ENCODE results near the gene KCNN2. TPM values are rescaled to one million over a fixed set of nuclear protein-coding genes. Genes with fewer than 3 reads are reported as not detected.

KCNN2 gene
- total and polyA plus RNA-seq, 2 of the 8 experiments (the other 6 are each of a cell fraction or from before 2014, with no cell fraction given), result 13.1 to 18.6 TPM

DNA sequence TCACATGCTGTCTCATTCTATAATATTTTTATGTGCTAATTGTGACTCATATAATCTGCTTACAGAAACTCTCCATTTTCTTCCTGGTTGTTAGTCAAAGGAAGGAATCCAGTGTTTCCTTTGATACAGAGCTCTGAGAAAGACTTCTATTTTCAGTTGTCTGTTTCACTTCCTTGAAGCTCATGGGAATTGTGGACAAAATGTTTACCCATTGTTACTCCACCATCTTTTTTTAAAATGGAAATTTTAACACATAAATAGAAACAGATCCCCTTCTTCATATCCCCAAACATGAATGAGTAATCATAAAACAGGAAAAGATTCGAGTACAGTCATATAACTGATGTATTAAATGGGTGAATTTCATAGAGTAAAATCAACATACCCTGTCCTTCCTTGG, 42.0 kb upstream of the KCNN2 start:
- H4K91ac ChIP-seq (replicated peaks; ENCODE audit: insufficient read length, low read length), result no peak overlapping the region
- no peak overlapping the region for H4K5ac ChIP-seq (ENCODE audit: insufficient read length, low read depth, low read length)
- no peaks in the 10 kb centered on the region for H3K36me3 ChIP-seq (ENCODE audit: control insufficient read depth in 2 of 4, insufficient read depth in 4 of 4, low read length in 3 of 4)
- H3K56ac ChIP-seq (replicated peaks; ENCODE audit: insufficient read length, low read depth, low read length), result no peak overlapping the region
- H3K23me2 ChIP-seq (ENCODE audit: low read depth, low read length), result peaks cover 2% of the 10 kb centered on the region; the same call in 1 of the 2 replicates
- H3K23ac ChIP-seq (ENCODE audit: insufficient read length), result no peak overlapping the region
- no peaks in the 10 kb centered on the region for H3K79me2 ChIP-seq (ENCODE audit: control insufficient read depth in 1 of 2, insufficient read depth in 2 of 2, low read length in 2 of 2)
- no peaks in the 10 kb centered on the region for H3K79me1 ChIP-seq (ENCODE audit: low read depth, low read length)
- no peak for FAIRE-seq
- no peaks in the 10 kb centered on the region for H3K9me3 ChIP-seq (ENCODE audit: insufficient read depth in 2 of 2, low read depth in 1 of 2, low read length in 1 of 2)
- H3K4me2 ChIP-seq (ENCODE audit: insufficient read depth in 1 of 2, low read depth in 2 of 2, low read length in 2 of 2), result no peak overlapping the region
- H2BK20ac ChIP-seq (ENCODE audit: low read length), result no peak overlapping the region
- H3K9ac ChIP-seq (replicated peaks in 1 of 4; ENCODE audit: extremely low read depth in 1 of 4, low read depth in 3 of 4, low read length in 3 of 4), result no peak overlapping the region
- no peak overlapping the region for H3K4ac ChIP-seq (replicated peaks; ENCODE audit: insufficient read length, low read depth, low read length)
- no peak overlapping the region for H4K8ac ChIP-seq (ENCODE audit: extremely low read depth, insufficient read depth, low read length)
- POLR2A ChIA-PET (ENCODE audit: partially characterized antibody), result no interaction called here
- no peak overlapping the region for H2BK12ac ChIP-seq (ENCODE audit: low read depth, low read length)
- no peak overlapping the region for H3K14ac ChIP-seq (ENCODE audit: insufficient read length)
- no peak overlapping the region for H3K4me3 ChIP-seq (ENCODE audit: extremely low read depth in 1 of 4, insufficient read depth in 2 of 4, low read depth in 3 of 4, low read length in 4 of 4)
- no peaks in the 10 kb centered on the region for H3K4me1 ChIP-seq (replicated peaks in 1 of 4; ENCODE audit: control insufficient read depth in 3 of 4, insufficient read depth in 4 of 4, low read length in 3 of 4)
- no peak overlapping the region for H2BK5ac ChIP-seq (ENCODE audit: low read depth, low read length)
- H3K27ac ChIP-seq (ENCODE audit: low read depth, low read length), result no peak overlapping the region
- H2AK5ac ChIP-seq (ENCODE audit: low read depth, low read length), result no peak overlapping the region
- H3K27me3 ChIP-seq (replicated peaks in 1 of 4; ENCODE audit: control insufficient read depth in 3 of 4, extremely low read depth in 1 of 4, insufficient read depth in 3 of 4, low read length in 3 of 4), result no peaks in the 10 kb centered on the region
- H2BK15ac ChIP-seq (ENCODE audit: low read length), result no peak overlapping the region
- 91% methylated on average over 1 of the region's 1 CpG; no CpG with 5 or more reads in 1 of the 2 experiments for WGBS, 2 experiments (ENCODE audit: extremely low coverage in 1 of 2, insufficient coverage in 1 of 2, insufficient read length in 1 of 2, insufficient replicate concordance in 2 of 2, low coverage in 1 of 2, low lambda C conversion rate in 2 of 2, missing lambda C conversion rate in 1 of 2)
- H3K18ac ChIP-seq (ENCODE audit: extremely low read depth, low read length), result no peak overlapping the region
- H2BK120ac ChIP-seq (replicated peaks; ENCODE audit: low read depth, low read length), result no peak overlapping the region
- H4K20me1 ChIP-seq (replicated peaks in 1 of 2; ENCODE audit: control insufficient read depth in 1 of 2, insufficient read depth in 2 of 2, low read length in 2 of 2), result no peaks in the 10 kb centered on the region
- CTCF ChIA-PET (ENCODE audit: partially characterized antibody), result interaction anchor here (0.6 to 2.0 kb wide), 4 partner anchors 12 to 637 kb away, joined by 3 to 7 read pairs (median 4); no protein-coding TSS in a partner anchor
- DNase-seq (ENCODE audit: low read depth in 1 of 2, low spot score in 2 of 2), result no peak
- H2AFZ ChIP-seq (ENCODE audit: low read length), result no peak overlapping the region
- TF ChIP-seq CREB1 (IDR thresholded peaks at IDR 0.05) (no peak), RXRA (IDR thresholded peaks at IDR 0.05; ENCODE audit: insufficient read depth, low read depth, low read length) (no peak), SRF (IDR thresholded peaks at IDR 0.05; ENCODE audit: low read depth, low read length) (no peak), CTBP2 (IDR thresholded peaks at IDR 0.05; ENCODE audit: borderline replicate concordance, insufficient read depth, insufficient read length, low read length) (no peak), EZH2 (IDR thresholded peaks at IDR 0.05; ENCODE audit: low read depth, low read length, severe bottlenecking) (no peak), RFX5 (IDR thresholded peaks at IDR 0.05; ENCODE audit: borderline replicate concordance, low read depth, low read length) (no peak), HDAC6 (IDR thresholded peaks at IDR 0.05; ENCODE audit: low read depth, low read length) (no peak), SIX5 (IDR thresholded peaks at IDR 0.05; ENCODE audit: low read depth, low read length) (no peak), CBX5 (IDR thresholded peaks at IDR 0.05; ENCODE audit: low read depth, low read length) (no peak), JUND (IDR thresholded peaks at IDR 0.05; ENCODE audit: low read length) (no peak), SUZ12 (IDR thresholded peaks at IDR 0.05; ENCODE audit: low read length) (no peak), SP4 (IDR thresholded peaks at IDR 0.05; ENCODE audit: low read length) (no peak), ASH2L (IDR thresholded peaks at IDR 0.05; ENCODE audit: low read length) (no peak)
- TF ChIP-seq, protein P1, sequence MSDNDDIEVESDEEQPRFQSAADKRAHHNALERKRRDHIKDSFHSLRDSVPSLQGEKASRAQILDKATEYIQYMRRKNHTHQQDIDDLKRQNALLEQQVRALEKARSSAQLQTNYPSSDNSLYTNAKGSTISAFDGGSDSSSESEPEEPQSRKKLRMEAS (IDR thresholded peaks at IDR 0.05), result no peak
